Motor neuron (in vitro differentiated cells): Measurements from ENCODE around the gene TRAPPC10. TPM values are rescaled to one million over a fixed set of nuclear protein-coding genes. Genes with fewer than 3 reads are reported as not detected.

Source experiments
- ATAC-seq, 8 experiments: fragments of 200-7000 bp; cut with Tn5 transposase; replicated peaks in 6 of 8; 2 replicates each; pipeline ENCODE4 v1.8.0; 2021; ENCODE audit warnings: mild to moderate bottlenecking in 8 of 8, moderate library complexity in 8 of 8
- H3K27ac ChIP-seq, 2 donors: fragments of 250-450 bp; sonication (Bioruptor Pico); 2 replicates each; pipeline ENCODE4 v1.9.0; 2021; ENCODE audit warnings: antibody characterized with exemption in 2 of 2, mild to moderate bottlenecking in 2 of 2, moderate library complexity in 1 of 2
- H3K4me1 ChIP-seq, 2 donors: fragments of 250-450 bp; sonication (Bioruptor Pico); replicated peaks in 1 of 2; 2 replicates each; pipeline ENCODE4 v1.6.1; 2021; ENCODE audit warnings: antibody characterized with exemption in 2 of 2, mild to moderate bottlenecking in 2 of 2, moderate library complexity in 1 of 2
- H3K4me3 ChIP-seq, 5 donors: fragments of 250-450 bp; sonication (Bioruptor Pico); 2 replicates each; pipeline ENCODE4 v1.9.0; 2021; ENCODE audit warnings: antibody characterized with exemption in 5 of 5, mild to moderate bottlenecking in 5 of 5, moderate library complexity in 4 of 5
- WGBS, 10 experiments: fragments of 450-650 bp; shearing (Covaris generic); methylation state at CpG; one replicate each; pipeline ENCODE4 v1.0.0; 2022; 5-methylcytosine and 5-hydroxymethylcytosine counted together
- in situ Hi-C, 9 experiments: fragments of 400-800 bp; cut with MboI; loops; one replicate each; pipeline ENCODE4 v1.15.0; 2021; ENCODE audit warnings: low sequenced_read_pairs in 9 of 9, low pct_unique_long_range_greater_than_20kb in 2 of 9; ENCODE audit not compliant: unreplicated experiment in 9 of 9
- total RNA-seq, 8 experiments: library from RNA; unstranded; fragments of 300-600 nt; gene quantifications; 2 replicates each; pipeline versions ENCODE4 v1.2.3 to v1.2.4, GENCODE V29; 2022

The TRAPPC10 gene
- total RNA-seq, 8 experiments from 2014 or later, result 10.1 to 39.8 (median 19.0) TPM

- in situ Hi-C loops, result loop anchor here in 1 of 9 experiments (25.0 kb wide), 1 partner anchor 157 kb away; no protein-coding TSS in a partner anchor
- no peak overlapping the region for H3K27ac ChIP-seq
- peak in 2 of 8 experiments; percentile 28 to 75 for ATAC-seq
- no peaks in the 10 kb centered on the region for H3K4me1 ChIP-seq
- H3K4me3 ChIP-seq, result no peak overlapping the region
- WGBS, 10 experiments, result 71% methylated on average over 4 of the region's 11 CpGs; no CpG with 5 or more reads in 9 of the 10 experiments
Observed at GRCh38 chr21:43994085-43994484, 18.0 kb upstream of the TRAPPC10 start.

DNA sequence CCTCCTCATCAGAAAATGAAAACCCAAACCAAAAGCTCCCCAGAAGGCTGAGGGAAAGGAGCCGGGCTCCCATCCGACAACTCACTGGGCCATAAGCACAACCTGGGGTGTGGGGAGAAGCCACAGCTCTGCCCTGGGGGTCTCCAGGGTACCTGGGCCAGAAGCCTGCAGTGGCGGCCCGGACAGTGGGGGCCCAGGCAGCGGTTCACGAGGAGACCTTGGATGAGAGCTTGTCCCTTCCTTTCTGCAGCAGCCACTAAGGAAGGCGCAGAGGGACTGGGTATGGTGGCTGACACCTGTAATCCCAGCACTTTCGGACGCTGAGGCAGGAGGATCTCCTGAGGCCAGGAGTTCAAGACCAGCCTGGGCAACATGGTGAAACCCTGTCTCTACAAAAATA lies 17.5 kb upstream of the TRAPPC10 start:
- no peak for ATAC-seq
- WGBS, 10 experiments, result 78 to 100% (median 93%) methylated on average over 1 to 8 of the region's 9 CpGs; no CpG with 5 or more reads in 4 of the 10 experiments
- Histone ChIP-seq H3K27ac (no peak overlapping the region), H3K4me1 (no peaks in the 10 kb centered on the region), H3K4me3 (no peak overlapping the region)
- in situ Hi-C loops, result loop anchor here in 1 of 9 experiments (25.0 kb wide), 1 partner anchor 157 kb away; no protein-coding TSS in a partner anchor

DNA sequence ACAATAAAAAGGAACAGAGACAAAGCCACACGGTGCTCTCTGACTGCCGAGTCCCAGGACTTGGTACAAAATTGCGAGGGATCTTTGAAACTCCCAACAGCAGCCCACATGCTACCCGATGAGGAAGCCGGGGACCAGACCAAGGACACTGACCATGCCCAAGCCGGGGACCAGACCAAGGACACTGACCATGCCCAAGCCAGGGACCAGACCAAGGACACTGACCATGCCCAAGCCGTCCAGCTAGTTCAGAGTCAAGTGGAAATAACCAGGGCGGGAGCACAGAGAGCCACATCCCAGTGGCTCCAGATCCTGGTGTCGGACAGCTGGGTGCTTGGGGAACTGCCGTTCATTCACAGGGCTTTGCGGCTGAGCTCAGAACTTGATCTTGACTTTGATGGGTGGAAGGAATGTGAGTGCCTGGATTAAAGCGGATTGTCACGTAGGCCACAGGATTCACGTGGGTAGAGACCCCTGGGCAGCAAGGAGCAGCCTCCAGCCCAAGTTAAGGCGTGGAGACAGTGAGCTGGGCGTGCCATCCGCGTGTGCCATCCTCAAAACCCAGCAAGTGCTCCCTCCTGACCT lies 16.5 kb upstream of the TRAPPC10 start:
- Histone ChIP-seq H3K4me1 (no peaks in the 10 kb centered on the region), H3K27ac (no peak overlapping the region), H3K4me3 (no peak overlapping the region)
- in situ Hi-C loops, result loop anchor here in 1 of 9 experiments (25.0 kb wide), 1 partner anchor 158 kb away; no protein-coding TSS in a partner anchor
- WGBS, 10 experiments, result 65 to 100% (median 84%) methylated on average over 1 to 10 of the region's 18 CpGs; no CpG with 5 or more reads in 1 of the 10 experiments
- ATAC-seq, result no peak

- in situ Hi-C loops, result loop anchor here in 1 of 9 experiments (25.0 kb wide), 1 partner anchor 161 kb away; no protein-coding TSS in a partner anchor
Observed at GRCh38 chr21:43997766-43998742, 14.1 kb upstream of the TRAPPC10 start.

DNA sequence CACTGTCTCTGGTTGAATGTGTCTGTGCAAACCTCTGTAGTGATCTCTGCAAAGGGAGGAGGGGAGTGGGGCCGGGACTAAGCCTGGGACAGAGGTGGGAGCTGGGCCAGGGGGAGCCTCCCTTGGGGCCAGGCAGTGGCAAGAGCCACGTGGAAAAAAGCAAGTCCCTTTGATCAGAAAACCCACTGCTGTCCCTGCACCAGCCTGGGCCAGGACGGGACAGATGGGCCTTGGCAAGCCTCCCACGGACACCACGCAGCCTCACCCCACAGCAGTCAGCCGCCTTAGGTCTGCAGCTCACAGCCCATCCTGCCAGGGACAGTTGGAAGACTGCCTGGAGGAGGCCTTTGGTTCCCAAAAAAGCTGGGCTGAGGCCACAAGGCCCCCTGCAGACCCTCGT lies 11.7 kb upstream of the TRAPPC10 start:
- ATAC-seq, result peak in 2 of 8 experiments; percentile 31 to 55
- H3K4me1 ChIP-seq, result no peaks in the 10 kb centered on the region
- H3K4me3 ChIP-seq, result no peak overlapping the region
- no peak overlapping the region for H3K27ac ChIP-seq
- in situ Hi-C loops, result no loop called here
- WGBS, 10 experiments, result 30 to 64% methylated on average over 2 to 3 of the region's 7 CpGs; no CpG with 5 or more reads in 8 of the 10 experiments

More at GRCh38 chr21:43997766-43998742, 14.1 kb upstream of the TRAPPC10 start:
- Histone ChIP-seq H3K27ac (no peak overlapping the region), H3K4me1 (no peaks in the 10 kb centered on the region), H3K4me3 (no peak overlapping the region)
- WGBS, 10 experiments, result 57 to 94% (median 82%) methylated on average over 1 to 3 of the region's 5 CpGs; no CpG with 5 or more reads in 4 of the 10 experiments
- peak in 3 of 8 experiments; percentile 30 to 76 (median 55) for ATAC-seq

DNA sequence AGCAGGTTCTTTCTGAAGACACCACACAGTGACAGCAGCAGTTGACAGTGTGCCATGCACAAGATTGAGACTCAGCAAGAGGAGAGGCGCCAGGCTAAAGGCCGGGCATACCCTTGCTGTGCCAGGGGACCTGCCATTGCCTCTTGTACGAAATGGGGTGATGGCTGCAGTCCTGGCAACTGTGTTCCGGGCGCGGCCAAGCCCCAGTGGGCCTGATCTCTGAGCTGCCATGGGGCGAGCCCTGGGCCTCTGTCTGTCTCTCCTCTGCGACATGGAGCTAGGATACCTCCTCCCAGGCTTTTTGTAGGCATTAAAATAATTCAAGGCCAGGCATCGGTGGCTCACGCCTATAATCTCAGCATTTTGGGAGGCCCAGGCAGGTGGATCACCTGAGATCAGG lies 9.6 kb upstream of the TRAPPC10 start:
- no peak overlapping the region for H3K4me3 ChIP-seq
- H3K4me1 ChIP-seq, result no peaks in the 10 kb centered on the region
- H3K27ac ChIP-seq, result no peak overlapping the region
- 67 to 100% (median 88%) methylated on average over 1 to 9 of the region's 10 CpGs; no CpG with 5 or more reads in 4 of the 10 experiments for WGBS, 10 experiments
- ATAC-seq, result no peak
- in situ Hi-C loops, result no loop called here

DNA sequence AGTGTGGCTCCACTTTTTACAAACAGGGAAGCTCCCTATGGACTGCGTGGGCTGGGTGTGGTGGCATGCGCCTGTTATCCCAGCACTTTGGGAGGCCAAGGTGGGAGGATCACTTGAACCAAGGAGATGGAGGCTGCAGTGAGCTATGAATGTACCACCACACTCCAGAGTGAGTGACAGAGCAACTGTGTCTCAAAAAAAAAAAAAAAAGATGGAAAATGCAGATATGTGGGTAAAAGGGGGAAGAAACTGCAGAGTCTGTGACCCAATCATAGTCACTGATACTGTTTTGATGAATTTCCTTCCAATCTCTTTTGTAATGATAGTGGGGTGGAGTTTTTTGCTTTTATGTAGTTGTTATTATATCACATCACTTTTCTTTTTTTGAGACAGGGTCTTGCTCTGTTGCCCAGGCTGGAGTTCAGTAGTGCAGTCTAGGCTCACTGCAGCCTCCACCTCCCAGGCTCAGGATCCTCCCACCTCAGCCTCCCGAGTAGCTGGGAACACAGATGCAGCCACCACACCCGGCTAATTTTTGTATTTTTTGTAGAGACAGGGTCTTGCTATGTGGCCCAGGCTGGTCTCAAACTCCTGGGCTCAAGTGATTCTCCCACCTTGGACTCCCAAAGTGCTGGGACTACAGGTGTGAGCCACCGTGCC lies 8.7 kb upstream of the TRAPPC10 start:
- no peak overlapping the region for H3K4me3 ChIP-seq
- no peak for ATAC-seq
- in situ Hi-C loops, result no loop called here
- H3K27ac ChIP-seq, result no peak overlapping the region
- no peaks in the 10 kb centered on the region for H3K4me1 ChIP-seq
- WGBS, 10 experiments, result 80 to 94% (median 86%) methylated on average over 1 to 4 of the region's 5 CpGs; no CpG with 5 or more reads in 3 of the 10 experiments

DNA sequence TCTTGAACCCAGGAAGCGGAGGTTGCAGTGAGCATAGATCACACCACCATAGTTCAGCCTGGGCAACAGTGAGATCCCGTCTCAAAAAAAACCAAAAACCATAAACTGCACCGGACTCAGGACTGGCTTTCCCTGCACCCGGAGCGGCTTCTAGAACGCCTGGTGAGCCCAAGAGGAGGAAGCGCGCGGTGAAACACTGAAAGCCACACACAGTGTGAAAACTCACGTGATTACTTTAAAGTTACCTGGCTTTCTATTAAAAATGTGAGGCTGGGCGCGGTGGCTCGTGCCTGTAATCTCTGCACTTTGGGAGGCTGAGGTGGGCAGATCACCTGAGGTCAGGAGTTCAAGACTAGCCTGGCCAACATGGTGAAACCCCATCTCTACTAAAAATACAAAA lies 7.0 kb upstream of the TRAPPC10 start:
- WGBS, 10 experiments, result 83 to 100% (median 95%) methylated on average over 1 to 10 of the region's 13 CpGs; no CpG with 5 or more reads in 2 of the 10 experiments
- ATAC-seq, result no peak
- no peak overlapping the region for H3K27ac ChIP-seq
- in situ Hi-C loops, result no loop called here
- no peaks in the 10 kb centered on the region for H3K4me1 ChIP-seq
- no peak overlapping the region for H3K4me3 ChIP-seq

- WGBS, 10 experiments, result 60 to 100% (median 79%) methylated on average over 1 to 4 of the region's 9 CpGs; no CpG with 5 or more reads in 6 of the 10 experiments
- Histone ChIP-seq H3K4me3 (no peak overlapping the region), H3K27ac (no peak overlapping the region), H3K4me1 (peaks cover under 1 to 3% of the 10 kb centered on the region in 2 donors)
- ATAC-seq, result no peak
- in situ Hi-C loops, result no loop called here
Observed at GRCh38 chr21:44005593-44005992, 6.5 kb upstream of the TRAPPC10 start.

DNA sequence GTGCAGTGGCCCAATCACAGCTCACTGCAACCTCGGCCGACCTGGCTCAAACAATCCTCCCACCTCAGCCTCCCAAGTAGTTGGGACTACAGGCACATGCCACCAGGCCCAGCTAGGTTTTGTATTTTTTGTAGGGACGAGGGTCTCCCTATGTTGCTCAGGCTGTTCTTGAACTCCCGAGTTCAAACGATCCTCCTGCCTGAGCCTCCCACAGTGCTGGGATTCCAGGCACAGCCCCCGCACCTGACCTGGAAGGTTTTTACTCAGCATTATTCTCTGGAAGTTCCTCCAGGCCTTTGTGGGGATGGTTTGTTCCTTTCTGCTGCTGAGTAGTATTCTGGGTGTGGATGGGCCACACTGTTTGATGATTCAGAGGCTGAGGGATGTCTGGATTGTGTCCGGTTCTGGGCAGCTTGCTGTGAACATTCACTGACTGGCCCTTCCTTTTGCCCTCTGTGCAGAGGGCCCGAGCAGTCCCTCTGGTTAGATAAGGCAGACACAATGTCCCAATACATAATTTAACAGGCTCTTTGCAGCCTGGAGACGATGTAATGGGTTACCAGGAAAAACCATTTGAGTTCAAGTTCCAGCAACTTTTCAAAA lies 6.0 kb upstream of the TRAPPC10 start:
- Histone ChIP-seq H3K4me1 (peaks cover 6 to 8% of the 10 kb centered on the region in 2 donors), H3K4me3 (no peak overlapping the region), H3K27ac (no peak overlapping the region)
- peak in 7 of 8 experiments; percentile 58 to 100 (median 73) for ATAC-seq
- in situ Hi-C loops, result no loop called here
- WGBS, 10 experiments, result 0 to 81% (median 40%) methylated on average over 1 to 6 of the region's 9 CpGs

GRCh38 chr21:44006656-44007055 lies 5.5 kb upstream of the TRAPPC10 start:
- in situ Hi-C loops, result no loop called here
- no peak for ATAC-seq
- H3K4me3 ChIP-seq, result no peak overlapping the region
- no peak overlapping the region for H3K27ac ChIP-seq
- 14 to 100% (median 76%) methylated on average over 1 to 7 of the region's 8 CpGs for WGBS, 10 experiments
- peaks cover 8 to 9% of the 10 kb centered on the region in 2 donors for H3K4me1 ChIP-seq

GRCh38 chr21:44010429-44010828 lies 1.7 kb upstream of the TRAPPC10 start:
- 22 to 86% (median 54%) methylated on average over 1 to 6 of the region's 9 CpGs; no CpG with 5 or more reads in 2 of the 10 experiments for WGBS, 10 experiments
- Histone ChIP-seq H3K27ac (peak overlapping the region in 1 of 2 donors; percentile 98), H3K4me1 (peaks cover 19 to 21% of the 10 kb centered on the region in 2 donors), H3K4me3 (no peak overlapping the region)
- ATAC-seq, result no peak
- in situ Hi-C loops, result no loop called here
